NCI-H2227 (cell line): Measurements from ENCODE around the gene ODAD4.

Experiments used
- DNase-seq: peaks from one replicate; lab custom pipeline; 2025; ENCODE audit not compliant: unreplicated experiment; lab: John Stamatoyannopoulos, UW

The ODAD4 gene

GRCh38 chr17:41930009-41930832, at the start of gene ODAD4:
Gene ODAD4 (plus strand): TSS chr17:41930617. CDS start chr17:41930724, 107 bp downstream.
- DNase-seq, result peak; percentile 97

GRCh38 chr17:41882756-41883155, 47.7 kb upstream of the ODAD4 start:
- no peak for DNase-seq

GRCh38 chr17:41885733-41886132, 44.7 kb upstream of the ODAD4 start:
- DNase-seq, result no peak

GRCh38 chr17:41888332-41888965, 42.0 kb upstream of the ODAD4 start:
- DNase-seq, result no peak

- no peak for DNase-seq
Measured at GRCh38 chr17:41891135-41892020, 39.0 kb upstream of the ODAD4 start.

GRCh38 chr17:41892021-41892376, 38.4 kb upstream of the ODAD4 start:
- no peak for DNase-seq

GRCh38 chr17:41893384-41893783, 37.0 kb upstream of the ODAD4 start:
- no peak for DNase-seq

GRCh38 chr17:41894791-41895331, 35.6 kb upstream of the ODAD4 start:
- DNase-seq, result no peak

- DNase-seq, result peak; percentile 89
Measured at GRCh38 chr17:41895617-41896016, 34.8 kb upstream of the ODAD4 start.

- DNase-seq, result no peak
Measured at GRCh38 chr17:41896726-41897125, 33.7 kb upstream of the ODAD4 start.

GRCh38 chr17:41901646-41902045, 28.8 kb upstream of the ODAD4 start:
- no peak for DNase-seq

GRCh38 chr17:41904242-41904841, 26.1 kb upstream of the ODAD4 start:
- DNase-seq, result no peak

- DNase-seq, result no peak
Measured at GRCh38 chr17:41905172-41905571, 25.2 kb upstream of the ODAD4 start.

- DNase-seq, result no peak
Measured at GRCh38 chr17:41906465-41907184, 23.8 kb upstream of the ODAD4 start.

- peak; percentile 77 for DNase-seq
Measured at GRCh38 chr17:41907185-41907556, 23.2 kb upstream of the ODAD4 start.

GRCh38 chr17:41907633-41908539, 22.5 kb upstream of the ODAD4 start:
- DNase-seq, result peak; percentile 44

- DNase-seq, result no peak
Measured at GRCh38 chr17:41909088-41909487, 21.3 kb upstream of the ODAD4 start.

GRCh38 chr17:41910701-41911391, 19.6 kb upstream of the ODAD4 start:
- peak; percentile 25 for DNase-seq

- no peak for DNase-seq
Measured at GRCh38 chr17:41912925-41913324, 17.5 kb upstream of the ODAD4 start.
